Panc1 (cell line): Measurements from ENCODE around the gene COL9A2. TPM values are rescaled to one million over a fixed set of nuclear protein-coding genes. Genes with fewer than 3 reads are reported as not detected.

Experiments used
- ATAC-seq: fragments of 200-7000 bp; cut with Tn5 transposase; 2 replicates; pipeline ENCODE4 v1.9.1; 2020; ENCODE audit warnings: mild to moderate bottlenecking, moderate library complexity
- BruUV-seq: library from RNA; stranded (reverse); fragments of 400-500 nt; replicated peaks from 2 replicates; lab custom pipeline; 2021; lab: Mats Ljungman, UMichigan
- CTCF ChIA-PET: fragments of 300-600 bp; sonication (Branson Sonifier 250); formaldehyde crosslinking; loops from one replicate; lab custom pipeline; 2022; ENCODE audit warnings: antibody characterized with exemption; lab: Charles Lee
- POLR2A ChIA-PET: fragments of 300-600 bp; sonication (Branson Sonifier 250); formaldehyde crosslinking; loops from one replicate; lab custom pipeline; 2022; ENCODE audit warnings: antibody characterized with exemption; lab: Charles Lee
- DNase-seq: peaks from one replicate; pipeline ENCODE4 v3.0.0-alpha.2; 2010; ENCODE audit warnings: low read depth, low spot score
- H3K27ac ChIP-seq: 2 replicates; pipeline ENCODE4 v1.5.1; 2011; ENCODE audit warnings: mild to moderate bottlenecking, low read length, inconsistent platforms
- H3K27me3 ChIP-seq: fragments of 200-500 bp; sonication (Bioruptor generic); 2 replicates; pipeline ENCODE4 v1.6.0; 2014; ENCODE audit warnings: low read length, inconsistent platforms; ENCODE audit not compliant: control insufficient read depth, insufficient read depth
- H3K36me3 ChIP-seq: fragments of 200-500 bp; sonication (Bioruptor generic); 2 replicates; pipeline ENCODE4 v1.5.1; 2014; ENCODE audit warnings: inconsistent platforms, mild to moderate bottlenecking, low read length, moderate library complexity; ENCODE audit not compliant: control insufficient read depth, insufficient read depth
- H3K4me1 ChIP-seq: 2 replicates; pipeline ENCODE4 v1.5.1; 2011; ENCODE audit warnings: inconsistent platforms, mild to moderate bottlenecking, low read length, moderate library complexity; ENCODE audit not compliant: control insufficient read depth, insufficient read depth
- H3K4me3 ChIP-seq, 2 experiments: 2 replicates each; pipeline ENCODE4 v1.5.1; 2011 to 2012; ENCODE audit warnings: low read depth in 2 of 2, low read length in 2 of 2, mild to moderate bottlenecking in 2 of 2, inconsistent platforms in 1 of 2, moderate library complexity in 1 of 2
- H3K9me3 ChIP-seq: fragments of 200-500 bp; sonication (Bioruptor generic); 2 replicates; pipeline ENCODE4 v1.5.1; 2014; ENCODE audit warnings: low read depth, mild to moderate bottlenecking, inconsistent platforms, low read length, moderate library complexity; ENCODE audit not compliant: control insufficient read depth, insufficient read depth
- POLR2AphosphoS5 ChIP-seq: IDR thresholded peaks from 2 replicates; pipeline ENCODE4 v1.6.1; 2012; ENCODE audit warnings: mild to moderate bottlenecking, low read depth, low read length, moderate library complexity
- SIN3A ChIP-seq: IDR thresholded peaks from 2 replicates; pipeline ENCODE4 v1.6.1; 2012; ENCODE audit warnings: low read depth, mild to moderate bottlenecking, low read length, moderate library complexity, borderline replicate concordance; ENCODE audit not compliant: insufficient read depth
- TCF7L2 ChIP-seq: IDR thresholded peaks from 2 replicates; pipeline ENCODE4 v1.6.1; 2011; ENCODE audit warnings: mild to moderate bottlenecking, low read depth, low read length, inconsistent platforms
- in situ Hi-C: cut with HindIII; loops from 2 replicates; pipeline ENCODE4 v1.10.0; 2016; ENCODE audit warnings: low sequenced_read_pairs, low pct_unique_long_range_greater_than_20kb
- intact Hi-C: fragments of 100-400 bp; cut with micrococcal nuclease; formaldehyde crosslinking; loops from one replicate; pipeline ENCODE4 v1.10.0; 2022; ENCODE audit not compliant: unreplicated experiment
- total RNA-seq: library from RNA; stranded (reverse); gene quantifications from one replicate; pipeline ENCODE4 v1.2.1, GENCODE V29; 2021; ENCODE audit not compliant: unreplicated experiment
- TF ChIP-seq, protein P1 (sequence below): fragments of 450-650 bp; IDR thresholded peaks from 2 replicates; pipeline ENCODE4 v1.5.1; 2017; ENCODE audit warnings: mild to moderate bottlenecking
- TF ChIP-seq, protein P2 (sequence below), 2 experiments: IDR thresholded peaks; 2 replicates each; pipeline ENCODE4 v1.6.1; 2011 to 2012; ENCODE audit warnings: low read depth in 2 of 2, control low read depth in 1 of 2, low read length in 1 of 2, mild to moderate bottlenecking in 1 of 2, moderate library complexity in 1 of 2; ENCODE audit not compliant: insufficient read depth in 1 of 2

Gene COL9A2
- total RNA-seq, 1 experiment from 2014 or later: 2.9 TPM

DNA sequence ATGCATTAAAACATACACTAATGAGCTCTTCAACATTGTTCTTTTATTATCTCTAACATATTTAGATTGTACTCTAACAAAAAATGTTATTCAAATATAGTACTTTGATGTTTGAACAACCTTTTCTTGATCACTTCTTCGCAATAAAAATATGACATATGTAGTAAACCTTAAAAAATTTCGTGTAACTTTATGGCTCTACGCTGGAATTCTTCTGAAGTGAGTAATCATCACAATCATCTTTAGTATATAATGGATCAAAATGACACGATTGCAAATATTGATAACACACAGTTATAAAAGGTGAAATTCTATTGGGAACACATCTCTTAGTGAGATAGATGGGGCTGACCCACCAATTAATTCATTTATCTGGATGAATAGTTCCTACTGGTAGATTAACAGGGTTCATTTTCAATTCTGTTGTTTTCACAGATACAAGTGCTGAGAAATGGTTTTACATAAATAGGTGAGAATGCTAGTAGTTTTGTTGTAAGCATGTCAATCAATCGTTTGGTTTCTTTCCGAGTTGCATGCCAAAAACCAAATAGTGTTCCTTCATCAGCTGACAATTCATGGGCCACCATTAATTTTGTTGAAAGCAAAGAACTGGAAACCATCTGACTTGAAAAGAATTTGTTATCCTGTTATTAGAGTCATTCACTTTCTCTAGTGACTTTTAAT is 60.5 kb downstream of the COL9A2 start:
- DNase-seq (no peak), ATAC-seq (no peak)
- no TSS peak for BruUV-seq
- in situ Hi-C loops (no loop called here), intact Hi-C loops (loop anchor here (10.0 kb wide), 2 partner anchors 62 to 92 kb away; partner anchors contain the start of gene RLF)
- POLR2A ChIA-PET: no interaction called here
- Histone ChIP-seq H3K4me3 (peak overlapping the region; percentile 88 to 100), H3K9me3 (no peaks in the 10 kb centered on the region), H3K36me3 (peaks cover 16% of the 10 kb centered on the region), H3K4me1 (peaks cover 9% of the 10 kb centered on the region), H3K27me3 (no peaks in the 10 kb centered on the region), H3K27ac (peak overlapping the region; percentile 94)
- TF ChIP-seq TCF7L2 (no peak), POLR2AphosphoS5 (no peak), SIN3A (no peak)
- TF ChIP-seq, protein P1, sequence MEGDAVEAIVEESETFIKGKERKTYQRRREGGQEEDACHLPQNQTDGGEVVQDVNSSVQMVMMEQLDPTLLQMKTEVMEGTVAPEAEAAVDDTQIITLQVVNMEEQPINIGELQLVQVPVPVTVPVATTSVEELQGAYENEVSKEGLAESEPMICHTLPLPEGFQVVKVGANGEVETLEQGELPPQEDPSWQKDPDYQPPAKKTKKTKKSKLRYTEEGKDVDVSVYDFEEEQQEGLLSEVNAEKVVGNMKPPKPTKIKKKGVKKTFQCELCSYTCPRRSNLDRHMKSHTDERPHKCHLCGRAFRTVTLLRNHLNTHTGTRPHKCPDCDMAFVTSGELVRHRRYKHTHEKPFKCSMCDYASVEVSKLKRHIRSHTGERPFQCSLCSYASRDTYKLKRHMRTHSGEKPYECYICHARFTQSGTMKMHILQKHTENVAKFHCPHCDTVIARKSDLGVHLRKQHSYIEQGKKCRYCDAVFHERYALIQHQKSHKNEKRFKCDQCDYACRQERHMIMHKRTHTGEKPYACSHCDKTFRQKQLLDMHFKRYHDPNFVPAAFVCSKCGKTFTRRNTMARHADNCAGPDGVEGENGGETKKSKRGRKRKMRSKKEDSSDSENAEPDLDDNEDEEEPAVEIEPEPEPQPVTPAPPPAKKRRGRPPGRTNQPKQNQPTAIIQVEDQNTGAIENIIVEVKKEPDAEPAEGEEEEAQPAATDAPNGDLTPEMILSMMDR: no peak
- TF ChIP-seq, protein P2, sequence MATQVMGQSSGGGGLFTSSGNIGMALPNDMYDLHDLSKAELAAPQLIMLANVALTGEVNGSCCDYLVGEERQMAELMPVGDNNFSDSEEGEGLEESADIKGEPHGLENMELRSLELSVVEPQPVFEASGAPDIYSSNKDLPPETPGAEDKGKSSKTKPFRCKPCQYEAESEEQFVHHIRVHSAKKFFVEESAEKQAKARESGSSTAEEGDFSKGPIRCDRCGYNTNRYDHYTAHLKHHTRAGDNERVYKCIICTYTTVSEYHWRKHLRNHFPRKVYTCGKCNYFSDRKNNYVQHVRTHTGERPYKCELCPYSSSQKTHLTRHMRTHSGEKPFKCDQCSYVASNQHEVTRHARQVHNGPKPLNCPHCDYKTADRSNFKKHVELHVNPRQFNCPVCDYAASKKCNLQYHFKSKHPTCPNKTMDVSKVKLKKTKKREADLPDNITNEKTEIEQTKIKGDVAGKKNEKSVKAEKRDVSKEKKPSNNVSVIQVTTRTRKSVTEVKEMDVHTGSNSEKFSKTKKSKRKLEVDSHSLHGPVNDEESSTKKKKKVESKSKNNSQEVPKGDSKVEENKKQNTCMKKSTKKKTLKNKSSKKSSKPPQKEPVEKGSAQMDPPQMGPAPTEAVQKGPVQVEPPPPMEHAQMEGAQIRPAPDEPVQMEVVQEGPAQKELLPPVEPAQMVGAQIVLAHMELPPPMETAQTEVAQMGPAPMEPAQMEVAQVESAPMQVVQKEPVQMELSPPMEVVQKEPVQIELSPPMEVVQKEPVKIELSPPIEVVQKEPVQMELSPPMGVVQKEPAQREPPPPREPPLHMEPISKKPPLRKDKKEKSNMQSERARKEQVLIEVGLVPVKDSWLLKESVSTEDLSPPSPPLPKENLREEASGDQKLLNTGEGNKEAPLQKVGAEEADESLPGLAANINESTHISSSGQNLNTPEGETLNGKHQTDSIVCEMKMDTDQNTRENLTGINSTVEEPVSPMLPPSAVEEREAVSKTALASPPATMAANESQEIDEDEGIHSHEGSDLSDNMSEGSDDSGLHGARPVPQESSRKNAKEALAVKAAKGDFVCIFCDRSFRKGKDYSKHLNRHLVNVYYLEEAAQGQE (IDR thresholded peaks at IDR 0.05; ENCODE audit: insufficient read depth in 1 of 2, low read depth in 2 of 2, low read length in 1 of 2): no peak
- CTCF ChIA-PET: no interaction called here

DNA sequence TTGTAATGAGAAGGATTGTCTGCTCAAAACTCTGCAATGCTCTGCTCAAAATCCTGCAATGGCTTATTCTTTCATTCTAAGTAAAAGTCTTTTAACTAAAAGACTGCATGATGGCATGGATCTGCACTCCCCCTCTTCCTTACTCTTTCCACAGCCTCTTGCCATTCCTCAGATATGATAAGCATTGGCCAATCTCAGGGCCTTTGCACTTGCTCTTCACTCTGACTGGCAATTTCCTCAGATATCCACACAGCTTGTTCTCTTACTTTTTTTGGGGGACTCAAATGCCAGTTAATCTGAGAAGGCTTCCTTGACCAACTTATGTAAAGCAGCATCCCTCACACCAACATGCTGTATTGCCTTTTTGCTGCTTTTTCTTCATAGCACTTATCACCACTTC is 61.9 kb downstream of the COL9A2 start:
- no peak overlapping the region for H3K4me3 ChIP-seq
- no peaks in the 10 kb centered on the region for H3K9me3 ChIP-seq
- in situ Hi-C loops (no loop called here), intact Hi-C loops (loop anchor here (10.0 kb wide), 2 partner anchors 60 to 90 kb away; partner anchors contain the start of gene RLF)
- ChIA-PET CTCF (interaction anchor here (0.5 kb wide), 1 partner anchor 346 kb away, joined by 5 read pairs; no protein-coding TSS in a partner anchor), POLR2A (no interaction called here)
- no peaks in the 10 kb centered on the region for H3K27me3 ChIP-seq
- ATAC-seq (no peak), DNase-seq (no peak)
- no peak overlapping the region for H3K27ac ChIP-seq
- peaks cover 9% of the 10 kb centered on the region for H3K4me1 ChIP-seq
- no peak for TF ChIP-seq POLR2AphosphoS5
- TF ChIP-seq, protein P1: no peak
- TF ChIP-seq TCF7L2: no peak
- no peak for TF ChIP-seq SIN3A
- BruUV-seq: no TSS peak
- peaks cover 6% of the 10 kb centered on the region for H3K36me3 ChIP-seq
